GM12878 (cell line): ENCODE results near the gene SMG5.

Source experiments
- CBX5 ChIP-seq: sonication (generic); IDR thresholded peaks from 2 replicates; pipeline ENCODE4 v1.6.1; 2016; ENCODE audit warnings: low read depth, moderate library complexity, mild to moderate bottlenecking, inconsistent platforms
- CTCF ChIP-seq, 3 experiments: IDR thresholded peaks in 2 of 3; conservative IDR thresholded peaks in 1 of 3; 2 replicates each; pipeline ENCODE4 v1.5.1; 2011; ENCODE audit warnings: low read depth in 3 of 3, low read length in 3 of 3, mild to moderate bottlenecking in 3 of 3, control low read depth in 2 of 3, moderate library complexity in 2 of 3, inconsistent platforms in 1 of 3, mixed read lengths in 1 of 3; ENCODE audit not compliant: control insufficient read depth in 2 of 3, insufficient read depth in 1 of 3; ENCODE audit errors: extremely low read depth in 1 of 3
- DPF2 ChIP-seq: fragments of 450-650 bp; IDR thresholded peaks from 2 replicates; pipeline ENCODE4 v1.6.1; 2017; ENCODE audit warnings: mild to moderate bottlenecking
- ESRRA ChIP-seq: IDR thresholded peaks from 2 replicates; pipeline ENCODE4 v1.6.1; 2012; ENCODE audit warnings: mild to moderate bottlenecking, low read length, improper control_type of control experiment
- NFIC ChIP-seq: IDR thresholded peaks from 2 replicates; pipeline ENCODE4 v1.6.1; 2012; ENCODE audit warnings: low read depth, mild to moderate bottlenecking, inconsistent platforms, low read length, moderate library complexity
- TCF7 ChIP-seq: IDR thresholded peaks from 2 replicates; pipeline ENCODE4 v1.6.1; 2014; ENCODE audit warnings: antibody characterized with exemption, borderline replicate concordance
- TF ChIP-seq, protein P1 (sequence below): IDR thresholded peaks from 2 replicates; pipeline ENCODE4 v1.6.1; 2011; ENCODE audit warnings: mild to moderate bottlenecking, low read depth, low read length, moderate library complexity; ENCODE audit not compliant: insufficient replicate concordance
- TF ChIP-seq, protein P2 (sequence below): IDR thresholded peaks from 2 replicates; pipeline ENCODE4 v1.6.1; 2012; ENCODE audit warnings: low read depth, low read length, improper control_type of control experiment

- TF ChIP-seq, protein P1, sequence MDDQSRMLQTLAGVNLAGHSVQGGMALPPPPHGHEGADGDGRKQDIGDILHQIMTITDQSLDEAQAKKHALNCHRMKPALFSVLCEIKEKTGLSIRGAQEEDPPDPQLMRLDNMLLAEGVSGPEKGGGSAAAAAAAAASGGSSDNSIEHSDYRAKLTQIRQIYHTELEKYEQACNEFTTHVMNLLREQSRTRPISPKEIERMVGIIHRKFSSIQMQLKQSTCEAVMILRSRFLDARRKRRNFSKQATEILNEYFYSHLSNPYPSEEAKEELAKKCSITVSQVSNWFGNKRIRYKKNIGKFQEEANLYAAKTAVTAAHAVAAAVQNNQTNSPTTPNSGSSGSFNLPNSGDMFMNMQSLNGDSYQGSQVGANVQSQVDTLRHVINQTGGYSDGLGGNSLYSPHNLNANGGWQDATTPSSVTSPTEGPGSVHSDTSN: no peak
- TF ChIP-seq NFIC (no peak), CTCF (IDR thresholded peaks at IDR 0.05 in 2 of 3, conservative IDR thresholded peaks at IDR 0.05 in 1 of 3; ENCODE audit: control insufficient read depth in 2 of 3, extremely low read depth in 1 of 3, insufficient read depth in 1 of 3, low read depth in 3 of 3, low read length in 3 of 3) (no peak), DPF2 (no peak), TCF7 (no peak), CBX5 (no peak), ESRRA (no peak)
- TF ChIP-seq, protein P2, sequence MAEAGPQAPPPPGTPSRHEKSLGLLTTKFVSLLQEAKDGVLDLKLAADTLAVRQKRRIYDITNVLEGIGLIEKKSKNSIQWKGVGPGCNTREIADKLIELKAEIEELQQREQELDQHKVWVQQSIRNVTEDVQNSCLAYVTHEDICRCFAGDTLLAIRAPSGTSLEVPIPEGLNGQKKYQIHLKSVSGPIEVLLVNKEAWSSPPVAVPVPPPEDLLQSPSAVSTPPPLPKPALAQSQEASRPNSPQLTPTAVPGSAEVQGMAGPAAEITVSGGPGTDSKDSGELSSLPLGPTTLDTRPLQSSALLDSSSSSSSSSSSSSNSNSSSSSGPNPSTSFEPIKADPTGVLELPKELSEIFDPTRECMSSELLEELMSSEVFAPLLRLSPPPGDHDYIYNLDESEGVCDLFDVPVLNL: no peak
Observed at GRCh38 chr1:156228501-156228900, 54.1 kb downstream of the SMG5 start.
